PC-9 (cell line): ENCODE results near the gene SLC5A1.
"Not testable (repeated sequence)": the region's sequence is repeated elsewhere in the genome, so short reads cannot be mapped to it uniquely, and the experiment has no call there.

Experiments used
- CTCF ChIP-seq: fragments of 200-600 bp; sonication (generic); conservative IDR thresholded peaks from 2 replicates; pipeline ENCODE4 v1.6.1; 2017; ENCODE audit warnings: mixed run types, antibody characterized with exemption, mild to moderate bottlenecking, moderate library complexity
- EZH2 ChIP-seq: fragments of 200-600 bp; sonication (generic); IDR thresholded peaks from 2 replicates; pipeline ENCODE4 v1.8.0; 2017; ENCODE audit warnings: antibody characterized with exemption, low read depth

- TF ChIP-seq CTCF, EZH2: not testable (repeated sequence)
Measured at GRCh38 chr22:32134796-32135195, 91.7 kb downstream of the SLC5A1 start.
